ENCODE results near the gene C4orf36. TPM values are rescaled to one million over a fixed set of nuclear protein-coding genes. Genes with fewer than 3 reads are reported as not detected.
A peak's percentile ranks its signal among the peaks of the same experiment; 100 is the strongest.

Gene C4orf36
- total and polyA plus RNA-seq, 2 donors (not counting 1 experiment from before 2014, with no cell fraction given) = 0.24 TPM; not detected in 1

- peaks cover 32% of the 10 kb centered on the region for H3K4me1 Mint-ChIP-seq
- Histone ChIP-seq H3K4me3 (ENCODE audit: control extremely low read depth in 1 of 5, extremely low read depth in 1 of 5, insufficient read depth in 1 of 5, low read depth in 2 of 5, low read length in 4 of 5) (no peak overlapping the region), H3K9me3 (ENCODE audit: control extremely low read depth in 1 of 3, control insufficient read depth in 2 of 3, insufficient read depth in 1 of 3, low read length in 2 of 3) (no peaks in the 10 kb centered on the region), H3K4me2 (replicated peaks; ENCODE audit: low read depth, low read length, poor library complexity, severe bottlenecking) (no peak overlapping the region), H3K27ac (ENCODE audit: low read length in 2 of 2) (no peak overlapping the region), H3K9ac (ENCODE audit: low read length) (no peak overlapping the region), H3K36me3 (replicated peaks in 1 of 2; ENCODE audit: control extremely low read depth in 1 of 2, control insufficient read depth in 1 of 2, extremely low read depth in 1 of 2, insufficient read depth in 2 of 2, low read length in 1 of 2) (no peaks in the 10 kb centered on the region), H3K79me2 (ENCODE audit: control insufficient read depth, insufficient read depth, low read length) (no peaks in the 10 kb centered on the region), H3K4me1 (ENCODE audit: control insufficient read depth in 2 of 2, insufficient read depth in 2 of 2, low read length in 2 of 2) (peaks cover 26 to 31% of the 10 kb centered on the region in 2 donors), H2AFZ (ENCODE audit: insufficient read depth, low read depth, low read length, poor library complexity, severe bottlenecking) (no peak overlapping the region), H3K27me3 (replicated peaks in 1 of 4; ENCODE audit: control extremely low read depth in 1 of 4, control insufficient read depth in 3 of 4, insufficient read depth in 4 of 4, low read length in 3 of 4) (no peaks in the 10 kb centered on the region), H4K20me1 (ENCODE audit: control insufficient read depth, insufficient read depth, low read length, poor library complexity, severe bottlenecking) (no peaks in the 10 kb centered on the region)
- no peak for DNase-seq
- TF ChIP-seq CTCF (IDR thresholded peaks at IDR 0.05) = no peak
- TF ChIP-seq EZH2 (IDR thresholded peaks at IDR 0.05; ENCODE audit: borderline replicate concordance, insufficient read depth, low read depth, low read length, poor library complexity, severe bottlenecking) = no peak
- no peaks in the 10 kb centered on the region for H3K9me3 Mint-ChIP-seq (ENCODE audit: insufficient read depth)
- no peaks in the 10 kb centered on the region for H3K27me3 Mint-ChIP-seq
- POLR2A ChIA-PET = no interaction called here
- intact Hi-C loops (cut with micrococcal nuclease) = no loop called here
- ATAC-seq (ENCODE audit: low read depth) = no peak
- CTCF ChIA-PET = interaction anchor here (1.0 to 7.3 kb wide), 2 partner anchors 9 to 12 kb away, joined by 3 to 44 read pairs; no protein-coding TSS in a partner anchor
- no peak overlapping the region for H3K4me3 Mint-ChIP-seq
- H3K27ac Mint-ChIP-seq = no peak overlapping the region
- 80% methylated on average over 1 of the region's 7 CpGs for WGBS (ENCODE audit: insufficient coverage)
Measured at GRCh38 chr4:86910820-86911684, 18.8 kb upstream of the C4orf36 start.

DNA sequence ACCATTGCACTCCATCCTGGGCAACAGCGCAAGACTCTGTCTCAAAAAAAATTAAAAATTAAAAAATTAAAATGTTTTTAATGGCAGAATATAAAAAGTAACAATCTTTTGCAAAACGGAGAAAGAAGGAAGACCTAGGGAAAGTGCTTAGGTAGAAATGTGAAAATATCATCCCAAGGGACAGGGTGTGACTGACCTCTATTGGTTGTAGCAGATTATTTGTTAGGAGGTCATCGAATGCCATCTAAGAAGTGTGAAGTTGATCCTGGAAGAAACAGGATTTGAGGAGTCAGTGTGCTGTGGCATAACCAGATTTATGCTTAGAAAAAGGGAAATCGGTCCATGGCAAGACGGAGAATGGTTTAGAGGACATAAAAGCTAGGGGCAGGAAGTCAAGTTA, 18.1 kb upstream of the C4orf36 start:
- Histone ChIP-seq H2AFZ (ENCODE audit: insufficient read depth, low read depth, low read length, poor library complexity, severe bottlenecking) (no peak overlapping the region), H3K9me3 (ENCODE audit: control extremely low read depth in 1 of 3, control insufficient read depth in 2 of 3, insufficient read depth in 1 of 3, low read length in 2 of 3) (no peaks in the 10 kb centered on the region), H4K20me1 (ENCODE audit: control insufficient read depth, insufficient read depth, low read length, poor library complexity, severe bottlenecking) (no peaks in the 10 kb centered on the region), H3K4me3 (ENCODE audit: control extremely low read depth in 1 of 5, extremely low read depth in 1 of 5, insufficient read depth in 1 of 5, low read depth in 2 of 5, low read length in 4 of 5) (no peak overlapping the region), H3K4me2 (replicated peaks; ENCODE audit: low read depth, low read length, poor library complexity, severe bottlenecking) (peak overlapping the region; percentile 25), H3K79me2 (ENCODE audit: control insufficient read depth, insufficient read depth, low read length) (no peaks in the 10 kb centered on the region), H3K27me3 (replicated peaks in 1 of 4; ENCODE audit: control extremely low read depth in 1 of 4, control insufficient read depth in 3 of 4, insufficient read depth in 4 of 4, low read length in 3 of 4) (no peaks in the 10 kb centered on the region), H3K27ac (ENCODE audit: low read length in 2 of 2) (no peak overlapping the region), H3K36me3 (replicated peaks in 1 of 2; ENCODE audit: control extremely low read depth in 1 of 2, control insufficient read depth in 1 of 2, extremely low read depth in 1 of 2, insufficient read depth in 2 of 2, low read length in 1 of 2) (no peaks in the 10 kb centered on the region), H3K9ac (ENCODE audit: low read length) (no peak overlapping the region), H3K4me1 (ENCODE audit: control insufficient read depth in 2 of 2, insufficient read depth in 2 of 2, low read length in 2 of 2) (peaks cover 26 to 31% of the 10 kb centered on the region in 2 donors)
- H3K27me3 Mint-ChIP-seq = no peaks in the 10 kb centered on the region
- ATAC-seq (ENCODE audit: low read depth) (no peak), DNase-seq (no peak)
- H3K9me3 Mint-ChIP-seq (ENCODE audit: insufficient read depth) = no peaks in the 10 kb centered on the region
- POLR2A ChIA-PET = no interaction called here
- intact Hi-C loops (cut with micrococcal nuclease) = no loop called here
- no peak overlapping the region for H3K4me3 Mint-ChIP-seq
- no peak overlapping the region for H3K27ac Mint-ChIP-seq
- 41% methylated on average over 4 of the region's 5 CpGs for WGBS (ENCODE audit: insufficient coverage)
- peaks cover 32% of the 10 kb centered on the region for H3K4me1 Mint-ChIP-seq
- no peak for TF ChIP-seq CTCF (IDR thresholded peaks at IDR 0.05)
- TF ChIP-seq EZH2 (IDR thresholded peaks at IDR 0.05; ENCODE audit: borderline replicate concordance, insufficient read depth, low read depth, low read length, poor library complexity, severe bottlenecking) = no peak
- CTCF ChIA-PET = interaction anchor here (0.6 to 7.3 kb wide), 4 partner anchors 10 to 90 kb away, joined by 3 to 44 read pairs (median 4); no protein-coding TSS in a partner anchor
